Prostate gland (tissue), 2 donors: ENCODE data around the gene CDC42BPB. TPM values are rescaled to one million over a fixed set of nuclear protein-coding genes. Genes with fewer than 3 reads are reported as not detected.

Experiments
- DNase-seq: peaks from one replicate; pipeline ENCODE4 v3.0.0-alpha.2; 2019; ENCODE audit warnings: low spot score
- H3K27ac ChIP-seq, 2 donors: fragments of 200-600 bp; sonication (generic); 2 replicates each; pipeline ENCODE4 v1.5.1; 2017 to 2019
- H3K27me3 ChIP-seq: fragments of 200-600 bp; sonication (generic); replicated peaks from 2 replicates; pipeline ENCODE4 v1.5.1; 2019; ENCODE audit not compliant: insufficient read depth
- H3K36me3 ChIP-seq, 2 donors: fragments of 200-600 bp; sonication (generic); 1 replicate in 1 of 2; 2 replicates in 1 of 2; pipeline versions ENCODE4 v1.5.1 to v1.8.1; 2017 to 2019
- H3K4me1 ChIP-seq: fragments of 200-600 bp; sonication (generic); replicated peaks from 2 replicates; pipeline ENCODE4 v1.5.1; 2019
- H3K4me3 ChIP-seq, 2 donors: fragments of 200-600 bp; sonication (generic); 2 replicates each; pipeline ENCODE4 v1.5.1; 2017 to 2019
- H3K9me3 ChIP-seq: fragments of 200-600 bp; sonication (generic); 2 replicates; pipeline ENCODE4 v1.5.1; 2017
- CTCF ChIP-seq, 4 experiments: fragments of 200-600 bp in 2 of 4; fragments of 450-650 bp in 2 of 4; sonication (generic) in 2 of 4; IDR thresholded peaks; 1 replicate in 3 of 4; 2 replicates in 1 of 4; pipeline ENCODE4 v1.5.1; 2016 to 2019; ENCODE audit warnings: antibody characterized with exemption in 4 of 4, mild to moderate bottlenecking in 2 of 4, moderate library complexity in 2 of 4
- POLR2A ChIP-seq: fragments of 450-650 bp; IDR thresholded peaks from one replicate; pipeline ENCODE4 v1.6.1; 2016; ENCODE audit warnings: antibody characterized with exemption, mild to moderate bottlenecking
- POLR2AphosphoS5 ChIP-seq: sonication (generic); formaldehyde crosslinking; IDR thresholded peaks from one replicate; pipeline ENCODE4 v1.6.1; 2017; ENCODE audit warnings: antibody characterized with exemption
- WGBS: methylation state at CpG from one replicate; pipeline ENCODE4 v1.1.5; 2018; 5-methylcytosine and 5-hydroxymethylcytosine counted together
- intact Hi-C: fragments of 100-400 bp; cut with DNase I; formaldehyde crosslinking; loops from one replicate; pipeline ENCODE4 v1.14.2; 2022
- total RNA-seq, 2 donors: library from RNA; depleted of rRNA; stranded (reverse); fragments of >200 nt; gene quantifications; one replicate each; pipeline ENCODE4 v1.1.0, GENCODE V29; 2016

CDC42BPB gene
- total RNA-seq, 2 donors from 2014 or later: 78.9 to 172 TPM

DNA sequence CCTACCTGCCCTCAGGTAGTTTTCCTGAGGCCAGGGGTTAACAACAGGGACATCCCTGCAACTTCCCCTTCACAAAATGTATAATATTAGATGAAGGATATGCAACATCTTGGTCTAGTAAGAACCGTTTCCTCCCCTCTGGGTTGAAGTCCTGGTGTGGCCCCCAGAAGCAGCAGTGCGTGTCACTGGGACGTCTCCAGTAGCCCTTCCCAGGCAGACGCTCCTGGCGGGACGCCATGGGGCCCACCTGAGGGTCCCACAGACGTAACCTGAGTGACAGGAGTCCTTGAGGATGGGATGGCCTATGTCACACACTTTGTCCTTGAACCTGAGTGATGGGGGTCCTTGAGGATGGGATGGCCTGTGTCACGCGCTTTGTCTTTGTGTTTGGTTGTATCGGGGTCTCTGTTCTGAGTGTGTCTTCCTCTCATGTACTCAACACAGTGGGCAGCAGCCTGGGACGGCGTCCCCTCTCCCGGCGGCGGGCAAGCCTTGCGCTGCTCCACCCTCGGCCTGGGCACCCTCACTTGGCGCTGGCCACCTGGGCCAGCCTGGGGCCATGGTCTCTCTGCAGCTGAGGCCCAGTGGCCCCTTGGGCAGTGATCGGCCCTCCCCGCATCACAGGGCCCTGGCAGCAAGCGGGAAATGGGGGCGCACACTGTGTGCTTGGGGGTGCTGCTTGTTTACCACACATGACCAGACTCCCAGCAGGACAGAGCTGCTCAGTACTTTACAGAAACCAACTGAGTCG, 149.2 kb downstream of the CDC42BPB start:
- 94% methylated on average over 23 of the region's 23 CpGs for WGBS
- no peak for TF ChIP-seq CTCF (IDR thresholded peaks at IDR 0.05)
- TF ChIP-seq POLR2AphosphoS5: no peak
- TF ChIP-seq POLR2A: no peak
- no peak for DNase-seq
- Histone ChIP-seq H3K9me3 (no peaks in the 10 kb centered on the region), H3K27me3 (no peaks in the 10 kb centered on the region), H3K4me3 (no peak overlapping the region), H3K36me3 (no peaks in the 10 kb centered on the region), H3K4me1 (no peaks in the 10 kb centered on the region), H3K27ac (no peak overlapping the region)
- intact Hi-C loops: no loop called here

DNA sequence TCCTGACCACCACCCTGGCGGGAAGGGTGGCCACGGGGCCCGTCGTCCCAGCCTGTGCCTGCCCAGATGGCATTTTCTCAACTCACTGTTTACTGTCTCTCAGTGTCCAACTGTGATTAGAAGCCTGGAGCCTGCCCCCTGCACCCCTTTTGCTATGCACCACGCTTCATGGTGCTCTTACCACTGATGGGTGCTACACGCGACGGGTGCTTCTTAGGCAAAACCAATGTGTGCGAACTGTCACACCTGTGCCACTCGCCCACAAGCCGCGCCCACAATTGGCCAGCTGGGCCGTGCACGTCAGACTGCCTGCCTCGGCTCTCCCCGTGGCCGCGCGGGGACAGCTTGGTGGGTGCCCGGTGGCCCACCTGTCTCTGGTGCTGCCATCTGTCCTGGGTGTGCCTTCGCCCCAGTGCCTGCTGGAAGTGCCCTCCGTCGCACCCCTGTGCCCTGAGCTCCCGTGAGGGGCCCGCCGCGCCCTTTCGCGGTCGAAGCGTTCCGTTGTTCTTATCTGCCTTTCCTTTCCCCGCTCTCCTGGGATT, 150.0 kb downstream of the CDC42BPB start:
- Histone ChIP-seq H3K36me3 (no peaks in the 10 kb centered on the region), H3K27ac (no peak overlapping the region), H3K4me3 (no peak overlapping the region), H3K4me1 (no peaks in the 10 kb centered on the region), H3K9me3 (no peaks in the 10 kb centered on the region), H3K27me3 (no peaks in the 10 kb centered on the region)
- TF ChIP-seq POLR2AphosphoS5: no peak
- TF ChIP-seq CTCF (IDR thresholded peaks at IDR 0.05): no peak
- TF ChIP-seq POLR2A: no peak
- no peak for DNase-seq
- intact Hi-C loops: no loop called here
- 92% methylated on average over 32 of the region's 33 CpGs for whole genome bisulfite sequencing

- no peaks in the 10 kb centered on the region for H3K9me3 ChIP-seq
- WGBS: 97% methylated on average over 30 of the region's 30 CpGs
- no peak overlapping the region for H3K4me3 ChIP-seq
- intact Hi-C loops: no loop called here
- TF ChIP-seq POLR2AphosphoS5 (no peak), CTCF (IDR thresholded peaks at IDR 0.05) (no peak), POLR2A (no peak)
- no peaks in the 10 kb centered on the region for H3K4me1 ChIP-seq
- H3K27ac ChIP-seq: no peak overlapping the region
- DNase-seq: no peak
- H3K36me3 ChIP-seq: no peaks in the 10 kb centered on the region
- no peaks in the 10 kb centered on the region for H3K27me3 ChIP-seq
Measured at GRCh38 chr14:102906616-102907302, 150.6 kb downstream of the CDC42BPB start.

DNA sequence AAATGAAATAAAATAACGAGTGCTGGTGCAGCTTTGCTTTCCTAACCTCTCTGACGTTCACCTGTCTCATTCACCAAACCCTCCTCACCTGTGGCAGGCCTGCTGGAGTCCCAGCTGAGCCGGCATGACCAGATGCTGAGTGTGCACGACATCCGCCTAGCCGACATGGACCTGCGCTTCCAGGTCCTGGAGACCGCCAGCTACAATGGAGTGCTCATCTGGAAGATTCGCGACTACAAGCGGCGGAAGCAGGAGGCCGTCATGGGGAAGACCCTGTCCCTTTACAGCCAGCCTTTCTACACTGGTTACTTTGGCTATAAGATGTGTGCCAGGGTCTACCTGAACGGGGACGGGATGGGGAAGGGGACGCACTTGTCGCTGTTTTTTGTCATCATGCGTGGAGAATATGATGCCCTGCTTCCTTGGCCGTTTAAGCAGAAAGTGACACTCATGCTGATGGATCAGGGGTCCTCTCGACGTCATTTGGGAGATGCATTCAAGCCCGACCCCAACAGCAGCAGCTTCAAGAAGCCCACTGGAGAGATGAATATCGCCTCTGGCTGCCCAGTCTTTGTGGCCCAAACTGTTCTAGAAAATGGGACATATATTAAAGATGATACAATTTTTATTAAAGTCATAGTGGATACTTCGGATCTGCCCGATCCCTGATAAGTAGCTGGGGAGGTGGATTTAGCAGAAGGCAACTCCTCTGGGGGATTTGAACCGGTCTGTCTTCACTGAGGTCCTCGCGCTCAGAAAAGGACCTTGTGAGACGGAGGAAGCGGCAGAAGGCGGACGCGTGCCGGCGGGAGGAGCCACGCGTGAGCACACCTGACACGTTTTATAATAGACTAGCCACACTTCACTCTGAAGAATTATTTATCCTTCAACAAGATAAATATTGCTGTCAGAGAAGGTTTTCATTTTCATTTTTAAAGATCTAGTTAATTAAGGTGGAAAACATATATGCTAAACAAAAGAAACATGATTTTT, 151.9 kb downstream of the CDC42BPB start:
- intact Hi-C loops: no loop called here
- Histone ChIP-seq H3K27ac (no peak overlapping the region), H3K27me3 (no peaks in the 10 kb centered on the region), H3K4me1 (no peaks in the 10 kb centered on the region), H3K4me3 (no peak overlapping the region), H3K9me3 (no peaks in the 10 kb centered on the region), H3K36me3 (no peaks in the 10 kb centered on the region)
- TF ChIP-seq CTCF (IDR thresholded peaks at IDR 0.05) (no peak), POLR2AphosphoS5 (no peak), POLR2A (no peak)
- no peak for DNase-seq
- 96% methylated on average over 38 of the region's 38 CpGs for WGBS
